OCI-LY3 (cell line): ENCODE measurements around the gene AQP9.

Experiments used
- CTCF ChIP-seq: fragments of 200-600, 300-600 bp; sonication (generic); IDR thresholded peaks from 2 replicates; pipeline ENCODE4 v1.5.1; 2014; ENCODE audit warnings: antibody characterized with exemption, low read length, low read depth
- EZH2phosphoT487 ChIP-seq: fragments of 200-600 bp; shearing (Covaris generic); IDR thresholded peaks from 2 replicates; pipeline ENCODE4 v1.6.1; 2018; ENCODE audit warnings: antibody characterized with exemption, mixed run types, low read depth

DNA sequence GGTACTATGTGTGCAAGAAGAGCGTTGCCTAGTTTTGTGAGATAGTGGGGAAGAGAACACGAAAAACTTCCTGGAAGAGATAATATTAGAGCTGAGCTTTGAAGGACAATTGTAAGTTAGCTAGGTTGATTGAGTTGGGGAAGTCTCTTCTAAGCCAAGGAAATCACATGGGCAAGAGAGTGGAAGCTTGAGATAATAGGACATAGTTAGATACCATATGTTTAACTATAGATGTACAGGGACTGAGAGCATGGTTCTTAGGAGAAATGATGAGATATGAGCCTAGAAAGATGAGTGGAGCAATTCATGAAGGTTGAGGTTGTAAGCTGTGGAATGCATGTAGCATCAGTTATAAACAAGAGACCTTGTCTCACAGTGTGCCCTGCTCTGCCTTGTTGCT lies 30.1 kb upstream of the AQP9 start:
- TF ChIP-seq EZH2phosphoT487: no peak
- no peak for TF ChIP-seq CTCF
